ENCODE results near the gene INPP5E. TPM values are rescaled to one million over a fixed set of nuclear protein-coding genes. Genes with fewer than 3 reads are reported as not detected.

Gene INPP5E
- total RNA-seq, 1 experiment from 2014 or later = 11.3 TPM

DNA sequence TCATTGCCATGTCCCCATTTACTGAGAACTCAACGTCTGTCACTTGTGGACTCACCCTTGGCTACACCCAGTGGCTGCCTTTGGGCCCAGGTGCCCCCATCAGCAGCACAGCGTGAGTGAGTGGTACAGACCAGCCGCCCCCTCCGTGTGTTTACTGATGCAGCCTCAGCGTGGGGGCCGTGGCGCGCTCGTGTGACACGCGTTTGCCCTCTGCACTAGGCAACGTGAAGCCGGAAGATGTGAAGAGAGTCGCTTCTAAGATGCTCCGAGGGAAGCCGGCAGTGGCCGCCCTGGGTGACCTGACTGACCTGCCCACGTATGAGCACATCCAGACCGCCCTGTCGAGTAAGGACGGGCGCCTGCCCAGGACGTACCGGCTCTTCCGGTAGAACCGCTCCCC, 16.8 kb downstream of the INPP5E start:
- DNase-seq = no peak

DNA sequence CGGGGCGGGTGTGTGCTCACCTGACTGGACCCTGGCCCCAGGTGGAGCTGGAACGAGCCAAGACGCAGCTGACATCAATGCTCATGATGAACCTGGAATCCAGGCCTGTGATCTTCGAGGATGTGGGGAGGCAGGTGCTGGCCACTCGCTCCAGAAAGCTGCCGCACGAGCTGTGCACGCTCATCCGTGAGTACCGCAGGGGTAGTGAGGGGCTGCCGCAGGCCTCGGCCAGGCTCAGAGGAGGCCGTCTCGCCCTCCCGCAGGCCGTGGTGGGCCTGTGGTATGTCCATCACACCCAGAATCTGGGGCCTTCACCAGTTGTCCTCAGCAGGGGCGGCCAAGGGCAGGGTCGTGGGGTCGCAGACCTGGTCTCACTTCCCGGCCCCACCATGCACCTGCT, 17.9 kb downstream of the INPP5E start:
- no peak for DNase-seq
- no peak overlapping the region for H3K27ac Mint-ChIP-seq (ENCODE audit: unreplicated experiment)
- intact Hi-C loops (cut with micrococcal nuclease; ENCODE audit: unreplicated experiment) = no loop called here
- TF ChIP-seq, protein P1, sequence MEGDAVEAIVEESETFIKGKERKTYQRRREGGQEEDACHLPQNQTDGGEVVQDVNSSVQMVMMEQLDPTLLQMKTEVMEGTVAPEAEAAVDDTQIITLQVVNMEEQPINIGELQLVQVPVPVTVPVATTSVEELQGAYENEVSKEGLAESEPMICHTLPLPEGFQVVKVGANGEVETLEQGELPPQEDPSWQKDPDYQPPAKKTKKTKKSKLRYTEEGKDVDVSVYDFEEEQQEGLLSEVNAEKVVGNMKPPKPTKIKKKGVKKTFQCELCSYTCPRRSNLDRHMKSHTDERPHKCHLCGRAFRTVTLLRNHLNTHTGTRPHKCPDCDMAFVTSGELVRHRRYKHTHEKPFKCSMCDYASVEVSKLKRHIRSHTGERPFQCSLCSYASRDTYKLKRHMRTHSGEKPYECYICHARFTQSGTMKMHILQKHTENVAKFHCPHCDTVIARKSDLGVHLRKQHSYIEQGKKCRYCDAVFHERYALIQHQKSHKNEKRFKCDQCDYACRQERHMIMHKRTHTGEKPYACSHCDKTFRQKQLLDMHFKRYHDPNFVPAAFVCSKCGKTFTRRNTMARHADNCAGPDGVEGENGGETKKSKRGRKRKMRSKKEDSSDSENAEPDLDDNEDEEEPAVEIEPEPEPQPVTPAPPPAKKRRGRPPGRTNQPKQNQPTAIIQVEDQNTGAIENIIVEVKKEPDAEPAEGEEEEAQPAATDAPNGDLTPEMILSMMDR (IDR thresholded peaks at IDR 0.05; ENCODE audit: unreplicated experiment) = no peak
- no peaks in the 10 kb centered on the region for H3K4me1 Mint-ChIP-seq (ENCODE audit: low read depth, unreplicated experiment)
- no peak overlapping the region for H3K4me3 Mint-ChIP-seq (ENCODE audit: low read depth, unreplicated experiment)
- no peaks in the 10 kb centered on the region for H3K9me3 Mint-ChIP-seq (ENCODE audit: low read depth, unreplicated experiment)
- no peaks in the 10 kb centered on the region for H3K27me3 Mint-ChIP-seq (ENCODE audit: unreplicated experiment)
- peaks cover 33% of the 10 kb centered on the region for H3K36me3 Mint-ChIP-seq (ENCODE audit: insufficient read depth, unreplicated experiment)
- CTCF ChIA-PET = no interaction called here
- no TSS peak for BruUV-seq (replicated peaks)

More for the DNA sequence above, 16.8 kb downstream of the INPP5E start:
- TF ChIP-seq, protein P1 (IDR thresholded peaks at IDR 0.05; ENCODE audit: unreplicated experiment) = no peak
- no peaks in the 10 kb centered on the region for H3K9me3 Mint-ChIP-seq (ENCODE audit: low read depth, unreplicated experiment)
- BruUV-seq (replicated peaks) = no TSS peak
- peaks cover 37% of the 10 kb centered on the region for H3K36me3 Mint-ChIP-seq (ENCODE audit: insufficient read depth, unreplicated experiment)
- H3K27ac Mint-ChIP-seq (ENCODE audit: unreplicated experiment) = no peak overlapping the region
- no peak overlapping the region for H3K4me3 Mint-ChIP-seq (ENCODE audit: low read depth, unreplicated experiment)
- CTCF ChIA-PET = no interaction called here
- H3K4me1 Mint-ChIP-seq (ENCODE audit: low read depth, unreplicated experiment) = no peaks in the 10 kb centered on the region
- H3K27me3 Mint-ChIP-seq (ENCODE audit: unreplicated experiment) = no peaks in the 10 kb centered on the region
- intact Hi-C loops (cut with micrococcal nuclease; ENCODE audit: unreplicated experiment) = no loop called here

DNA sequence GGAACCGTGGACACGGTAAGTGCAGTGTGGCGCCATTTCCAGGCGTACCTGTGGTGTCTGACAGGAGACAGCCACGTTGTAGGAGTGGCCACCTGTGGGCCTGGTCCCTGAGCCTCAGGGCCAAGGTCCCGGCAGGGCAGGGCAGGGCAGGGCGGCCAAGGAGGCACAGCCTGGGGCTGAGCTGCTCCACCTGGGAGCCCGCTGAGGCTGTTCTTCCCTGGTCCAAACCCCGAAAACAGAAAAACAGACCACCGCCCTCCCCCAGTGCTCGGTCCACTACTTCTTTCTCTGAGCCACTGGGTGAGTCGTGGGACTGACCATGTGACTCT, 20.6 kb downstream of the INPP5E start:
- no TSS peak for BruUV-seq (replicated peaks)
- DNase-seq = no peak
- Mint-ChIP-seq H3K36me3 (ENCODE audit: insufficient read depth, unreplicated experiment) (peaks cover 27% of the 10 kb centered on the region), H3K4me3 (ENCODE audit: low read depth, unreplicated experiment) (no peak overlapping the region), H3K27me3 (ENCODE audit: unreplicated experiment) (no peaks in the 10 kb centered on the region), H3K4me1 (ENCODE audit: low read depth, unreplicated experiment) (no peaks in the 10 kb centered on the region), H3K27ac (ENCODE audit: unreplicated experiment) (no peak overlapping the region), H3K9me3 (ENCODE audit: low read depth, unreplicated experiment) (no peaks in the 10 kb centered on the region)
- TF ChIP-seq, protein P1 (IDR thresholded peaks at IDR 0.05; ENCODE audit: unreplicated experiment) = no peak
- intact Hi-C loops (cut with micrococcal nuclease; ENCODE audit: unreplicated experiment) = no loop called here
- CTCF ChIA-PET = no interaction called here

DNA sequence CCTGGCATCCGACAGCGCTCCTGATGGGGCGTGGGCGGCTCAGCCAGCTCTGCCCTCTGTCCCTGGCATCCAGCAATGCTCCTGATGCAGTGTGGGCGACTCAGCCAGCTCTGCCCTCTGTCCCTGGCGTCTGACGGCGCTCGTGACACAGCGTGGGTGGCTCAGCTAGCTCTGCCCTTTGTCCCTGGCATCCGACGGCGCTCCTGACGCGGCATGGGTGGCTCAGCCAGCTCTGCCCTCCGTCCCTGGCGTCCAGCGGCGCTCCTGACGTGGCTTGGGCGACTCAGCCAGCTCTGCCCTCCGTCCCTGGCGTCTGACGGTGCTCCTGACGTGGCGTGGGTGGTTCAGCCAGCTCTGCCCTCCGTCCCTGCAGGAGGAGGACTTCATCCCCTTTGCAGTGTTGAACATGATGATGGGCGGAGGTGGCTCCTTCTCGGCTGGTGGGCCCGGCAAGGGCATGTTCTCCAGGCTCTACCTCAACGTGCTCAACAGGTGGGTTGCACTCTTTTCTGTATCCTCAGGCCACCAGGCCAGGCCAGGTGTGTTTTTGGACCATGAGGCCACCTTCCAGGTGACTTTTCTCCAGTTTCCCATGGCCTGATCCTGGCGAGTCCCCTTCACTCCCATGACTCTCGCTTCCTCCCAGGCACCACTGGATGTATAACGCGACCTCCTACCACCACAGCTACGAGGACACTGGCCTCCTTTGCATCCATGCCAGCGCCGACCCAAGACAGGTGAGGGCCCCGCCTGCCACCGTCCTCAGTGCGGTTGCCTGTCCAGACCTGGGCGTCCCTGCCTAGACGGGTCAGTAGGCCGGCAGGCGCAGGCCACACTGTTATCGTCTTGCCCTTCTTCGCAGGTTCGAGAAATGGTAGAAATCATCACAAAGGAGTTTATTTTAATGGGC, 21.2 kb downstream of the INPP5E start:
- Mint-ChIP-seq H3K27ac (ENCODE audit: unreplicated experiment) (no peak overlapping the region), H3K36me3 (ENCODE audit: insufficient read depth, unreplicated experiment) (peaks cover 30% of the 10 kb centered on the region), H3K4me1 (ENCODE audit: low read depth, unreplicated experiment) (no peaks in the 10 kb centered on the region), H3K9me3 (ENCODE audit: low read depth, unreplicated experiment) (no peaks in the 10 kb centered on the region), H3K27me3 (ENCODE audit: unreplicated experiment) (no peaks in the 10 kb centered on the region), H3K4me3 (ENCODE audit: low read depth, unreplicated experiment) (no peak overlapping the region)
- intact Hi-C loops (cut with micrococcal nuclease; ENCODE audit: unreplicated experiment) = no loop called here
- no TSS peak for BruUV-seq (replicated peaks)
- CTCF ChIA-PET = no interaction called here
- TF ChIP-seq, protein P1 (IDR thresholded peaks at IDR 0.05; ENCODE audit: unreplicated experiment) = no peak
- no peak for DNase-seq
